Calu3 (cell line): ENCODE results near the gene TSFM. TPM values are rescaled to one million over a fixed set of nuclear protein-coding genes. Genes with fewer than 3 reads are reported as not detected.

Experiments used
- BruUV-seq: library from RNA; stranded (reverse); fragments of 400-500 nt; replicated peaks from 2 replicates; lab custom pipeline; 2021; lab: Mats Ljungman, UMichigan
- CTCF ChIA-PET: fragments of 300-600 bp; sonication (Branson Sonifier 250); formaldehyde crosslinking; loops from one replicate; lab custom pipeline; 2022; ENCODE audit warnings: antibody characterized with exemption; lab: Charles Lee
- DNase-seq: peaks from one replicate; pipeline ENCODE4 v3.0.0; 2022
- H3K27ac Mint-ChIP-seq: one replicate; pipeline ENCODE4 v1.8.0; 2022; ENCODE audit warnings: mixed read lengths; ENCODE audit not compliant: unreplicated experiment
- H3K27me3 Mint-ChIP-seq: one replicate; pipeline ENCODE4 v1.8.0; 2022; ENCODE audit warnings: mixed read lengths; ENCODE audit not compliant: unreplicated experiment
- H3K36me3 Mint-ChIP-seq: one replicate; pipeline ENCODE4 v1.8.0; 2022; ENCODE audit warnings: mild to moderate bottlenecking, moderate library complexity, mixed read lengths; ENCODE audit not compliant: insufficient read depth, unreplicated experiment
- H3K4me1 Mint-ChIP-seq: one replicate; pipeline ENCODE4 v1.8.0; 2022; ENCODE audit warnings: mild to moderate bottlenecking, low read depth, mixed read lengths; ENCODE audit not compliant: unreplicated experiment
- H3K4me3 Mint-ChIP-seq: one replicate; pipeline ENCODE4 v1.8.0; 2022; ENCODE audit warnings: mild to moderate bottlenecking, low read depth, moderate library complexity, mixed read lengths; ENCODE audit not compliant: unreplicated experiment
- H3K9me3 Mint-ChIP-seq: one replicate; pipeline ENCODE4 v1.8.0; 2022; ENCODE audit warnings: low read depth, mixed read lengths; ENCODE audit not compliant: unreplicated experiment
- CTCF ChIP-seq: fragments of 200-600 bp; IDR thresholded peaks from one replicate; pipeline ENCODE4 v1.8.0; 2022; ENCODE audit warnings: antibody characterized with exemption; ENCODE audit not compliant: unreplicated experiment
- intact Hi-C: fragments of 100-400 bp; cut with micrococcal nuclease; formaldehyde crosslinking; loops from one replicate; pipeline ENCODE4 v1.10.0; 2022; ENCODE audit not compliant: unreplicated experiment
- total RNA-seq: library from RNA; stranded (reverse); gene quantifications from 2 replicates; pipeline ENCODE4 v1.2.3, GENCODE V29; 2022

The TSFM gene
- total RNA-seq, 1 experiment from 2014 or later, result 47.1 TPM

GRCh38 chr12:57834086-57834876 is 51.7 kb downstream of the TSFM start:
- DNase-seq, result no peak
- TF ChIP-seq CTCF, result no peak
- CTCF ChIA-PET, result interaction anchor here (0.6 kb wide), 1 partner anchor 50 kb away, joined by 3 read pairs; no protein-coding TSS in a partner anchor
- BruUV-seq, result no TSS peak
- intact Hi-C loops, result no loop called here
- no peak overlapping the region for H3K27ac Mint-ChIP-seq
- no peaks in the 10 kb centered on the region for H3K27me3 Mint-ChIP-seq
- no peaks in the 10 kb centered on the region for H3K9me3 Mint-ChIP-seq
- no peaks in the 10 kb centered on the region for H3K36me3 Mint-ChIP-seq
- no peak overlapping the region for H3K4me3 Mint-ChIP-seq
- peaks cover 30% of the 10 kb centered on the region for H3K4me1 Mint-ChIP-seq

GRCh38 chr12:57835366-57836288 is 53.0 kb downstream of the TSFM start:
- intact Hi-C loops, result no loop called here
- DNase-seq, result no peak
- Mint-ChIP-seq H3K4me1 (peaks cover 36% of the 10 kb centered on the region), H3K27ac (no peak overlapping the region), H3K36me3 (no peaks in the 10 kb centered on the region), H3K4me3 (no peak overlapping the region), H3K27me3 (no peaks in the 10 kb centered on the region), H3K9me3 (no peaks in the 10 kb centered on the region)
- no TSS peak for BruUV-seq
- TF ChIP-seq CTCF, result no peak
- CTCF ChIA-PET, result interaction anchor here (0.5 to 0.7 kb wide), 3 partner anchors 22 to 79 kb away, joined by 3 to 4 read pairs (median 4); no protein-coding TSS in a partner anchor

GRCh38 chr12:57836442-57837375 is 54.1 kb downstream of the TSFM start:
- Mint-ChIP-seq H3K27me3 (no peaks in the 10 kb centered on the region), H3K4me1 (peaks cover 41% of the 10 kb centered on the region), H3K9me3 (no peaks in the 10 kb centered on the region), H3K4me3 (no peak overlapping the region), H3K27ac (no peak overlapping the region), H3K36me3 (no peaks in the 10 kb centered on the region)
- intact Hi-C loops, result no loop called here
- no peak for TF ChIP-seq CTCF
- BruUV-seq, result no TSS peak
- DNase-seq, result no peak
- CTCF ChIA-PET, result interaction anchor here (0.7 to 2.1 kb wide), 2 partner anchors 62 to 67 kb away, joined by 3 to 6 read pairs; no protein-coding TSS in a partner anchor
